Stimulated activated naive CD8-positive, alpha-beta T cell treated with anti-CD3 and anti-CD28 coated beads, Interleukin-15, Interleukin-2, amounts not matched to agents 100 ng/mL and 50 ng/mL, for 24 hours (primary cell): Measurements from ENCODE around the gene FUZ.
"Not testable (repeated sequence)": the region's sequence is repeated elsewhere in the genome, so short reads cannot be mapped to it uniquely, and the experiment has no call there.

Experiments used
- H3K27ac Mint-ChIP-seq: one replicate; pipeline ENCODE4 v1.8.0; 2021; ENCODE audit warnings: mild to moderate bottlenecking, mixed read lengths
- H3K27me3 Mint-ChIP-seq: one replicate; pipeline ENCODE4 v1.8.0; 2021; ENCODE audit warnings: mixed read lengths
- H3K36me3 Mint-ChIP-seq: one replicate; pipeline ENCODE4 v1.8.0; 2021; ENCODE audit warnings: low read depth, mixed read lengths
- H3K4me1 Mint-ChIP-seq: one replicate; pipeline ENCODE4 v1.8.0; 2021; ENCODE audit warnings: low read depth, mixed read lengths
- H3K4me3 Mint-ChIP-seq: one replicate; pipeline ENCODE4 v1.8.0; 2021; ENCODE audit warnings: mild to moderate bottlenecking, mixed read lengths
- H3K9me3 Mint-ChIP-seq: one replicate; pipeline ENCODE4 v1.8.0; 2021; ENCODE audit warnings: mixed read lengths

Gene FUZ

DNA sequence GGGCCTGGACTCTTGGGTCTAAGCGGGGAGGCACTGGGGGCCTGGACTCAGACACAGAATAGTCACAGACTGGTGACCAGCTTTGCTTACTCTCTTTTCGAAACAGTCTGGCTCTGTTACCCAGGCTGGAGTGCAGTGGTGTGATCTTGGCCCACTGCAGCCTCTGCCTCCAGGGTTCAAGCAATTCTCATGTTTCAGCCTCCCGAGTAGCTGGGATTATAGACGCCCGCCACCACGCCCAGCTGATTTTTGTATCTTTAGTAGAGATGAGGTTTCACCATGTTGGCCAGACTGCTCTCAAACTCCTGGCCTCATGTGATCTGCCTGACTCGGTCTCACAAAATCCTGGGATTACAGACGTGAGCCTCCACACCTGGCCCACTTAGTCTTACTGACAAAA is 16.1 kb upstream of the FUZ start:
- Mint-ChIP-seq H3K4me3 (no peak overlapping the region), H3K27me3 (no peaks in the 10 kb centered on the region), H3K27ac (no peak overlapping the region), H3K36me3 (peaks cover 17% of the 10 kb centered on the region), H3K9me3 (no peaks in the 10 kb centered on the region), H3K4me1 (no peaks in the 10 kb centered on the region)

GRCh38 chr19:49827034-49827433 is 13.9 kb upstream of the FUZ start:
- H3K27ac Mint-ChIP-seq = no peak overlapping the region
- no peak overlapping the region for H3K4me3 Mint-ChIP-seq
- no peaks in the 10 kb centered on the region for H3K4me1 Mint-ChIP-seq
- no peaks in the 10 kb centered on the region for H3K9me3 Mint-ChIP-seq
- H3K36me3 Mint-ChIP-seq = peaks cover 8% of the 10 kb centered on the region
- H3K27me3 Mint-ChIP-seq = no peaks in the 10 kb centered on the region

- peaks cover 8% of the 10 kb centered on the region for H3K36me3 Mint-ChIP-seq
Observed at GRCh38 chr19:49824662-49825061, 11.6 kb upstream of the FUZ start.

DNA sequence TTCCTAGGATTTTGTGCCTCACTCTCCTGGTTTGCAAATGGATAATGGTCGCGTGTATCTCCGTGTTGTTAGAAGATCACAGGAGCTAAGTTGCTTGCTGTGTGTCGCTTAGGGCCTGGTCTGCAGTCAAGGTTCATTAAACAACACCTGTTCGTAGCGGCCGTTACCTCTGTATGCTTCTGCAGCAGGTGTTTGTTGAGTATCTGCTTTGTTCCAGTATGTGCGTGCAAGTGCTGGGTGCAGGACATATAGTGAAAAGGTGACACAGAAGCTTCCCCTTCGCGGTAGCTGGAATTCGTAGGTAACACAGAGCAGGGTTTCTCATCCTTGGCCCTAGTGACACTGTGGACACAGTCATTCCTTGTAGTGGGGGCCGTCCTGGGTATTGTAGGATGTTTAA is 10.4 kb upstream of the FUZ start:
- no peaks in the 10 kb centered on the region for H3K9me3 Mint-ChIP-seq
- no peak overlapping the region for H3K27ac Mint-ChIP-seq
- no peak overlapping the region for H3K4me3 Mint-ChIP-seq
- H3K36me3 Mint-ChIP-seq = peaks cover 8% of the 10 kb centered on the region
- peaks cover 13% of the 10 kb centered on the region for H3K4me1 Mint-ChIP-seq
- no peaks in the 10 kb centered on the region for H3K27me3 Mint-ChIP-seq

More at GRCh38 chr19:49824662-49825061, 11.6 kb upstream of the FUZ start:
- Mint-ChIP-seq H3K4me3 (no peak overlapping the region), H3K27ac (no peak overlapping the region), H3K9me3 (no peaks in the 10 kb centered on the region), H3K4me1 (peaks cover 5% of the 10 kb centered on the region), H3K27me3 (no peaks in the 10 kb centered on the region)

- no peaks in the 10 kb centered on the region for H3K27me3 Mint-ChIP-seq
- no peaks in the 10 kb centered on the region for H3K36me3 Mint-ChIP-seq
- H3K27ac Mint-ChIP-seq = no peak overlapping the region
- no peaks in the 10 kb centered on the region for H3K9me3 Mint-ChIP-seq
- peaks cover 20% of the 10 kb centered on the region for H3K4me1 Mint-ChIP-seq
- H3K4me3 Mint-ChIP-seq = no peak overlapping the region
Observed at GRCh38 chr19:49820125-49820524, 7.0 kb upstream of the FUZ start.

DNA sequence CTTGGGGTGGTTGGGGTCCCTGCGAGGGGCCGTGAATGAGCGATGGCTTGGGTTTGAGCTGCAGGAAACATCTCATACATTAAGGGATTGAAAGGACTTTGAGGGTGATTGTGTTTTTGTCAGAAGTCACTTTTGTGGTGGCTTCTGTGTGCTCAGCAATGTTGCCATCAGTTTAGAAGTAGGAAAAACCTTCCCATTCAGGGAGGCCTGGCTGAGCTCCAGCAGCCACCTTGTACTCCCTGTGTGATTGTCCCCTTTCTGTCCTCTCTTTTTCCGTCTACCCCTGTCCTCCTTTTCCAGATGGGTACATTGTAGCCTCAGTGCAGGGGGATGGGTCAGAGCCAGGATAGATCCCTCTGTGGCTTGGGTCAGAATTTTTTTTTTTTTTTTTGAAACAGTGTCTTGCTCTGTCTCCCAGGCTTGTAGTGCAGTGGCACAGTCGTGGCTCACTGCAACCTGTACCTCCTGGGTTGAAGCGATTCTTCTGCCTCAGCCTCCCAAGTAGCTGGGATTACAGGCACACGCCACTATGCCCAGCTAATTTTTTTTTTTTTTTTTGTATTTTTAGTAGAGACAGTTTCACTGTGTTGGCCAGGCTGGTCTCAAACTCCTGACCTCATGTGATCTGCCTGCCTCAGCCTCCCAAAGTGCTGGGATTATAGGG is 6.5 kb upstream of the FUZ start:
- Mint-ChIP-seq H3K4me3 (peak overlapping the region; percentile 92), H3K27ac (peak overlapping the region; percentile 99), H3K4me1 (peaks cover 20% of the 10 kb centered on the region)
- not testable (repeated sequence) for H3K36me3 Mint-ChIP-seq, H3K27me3 Mint-ChIP-seq, H3K9me3 Mint-ChIP-seq

DNA sequence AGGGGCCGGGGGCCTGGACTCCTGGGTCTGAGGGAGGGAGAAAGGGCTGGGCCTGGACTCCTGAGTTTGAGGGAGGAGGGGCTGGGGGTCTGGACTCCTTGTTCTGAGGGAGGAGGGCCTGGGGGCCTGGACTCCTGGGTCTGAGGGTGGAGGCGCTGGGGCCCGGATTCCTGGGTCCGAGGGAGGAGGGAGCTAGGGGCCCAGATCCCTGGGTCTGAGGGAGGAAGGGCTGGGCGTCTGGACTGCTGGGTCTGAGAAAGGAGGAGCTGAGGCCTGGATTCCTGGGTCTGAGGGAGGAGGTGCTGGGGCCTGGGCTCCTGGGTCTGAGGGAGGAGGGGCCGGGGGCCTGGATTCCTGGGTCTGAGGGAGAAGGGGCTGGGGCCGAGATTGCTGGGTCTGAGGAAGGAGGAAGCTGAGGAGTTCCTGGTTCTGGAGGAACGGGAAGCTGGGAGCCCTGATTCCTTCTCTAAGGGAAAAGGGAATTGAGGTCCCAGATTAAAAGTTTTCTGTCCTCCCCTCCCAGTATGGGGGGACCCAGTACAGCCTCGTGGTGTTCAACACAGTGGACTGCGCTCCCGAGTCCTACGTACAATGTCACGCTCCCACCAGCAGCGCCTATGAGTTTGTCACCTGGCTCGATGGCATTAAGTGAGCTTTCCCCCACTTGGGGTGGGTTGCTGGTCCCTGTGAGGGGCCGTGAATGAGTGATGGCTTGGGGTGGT is 5.7 kb upstream of the FUZ start:
- Mint-ChIP-seq H3K9me3 (no peaks in the 10 kb centered on the region), H3K4me3 (peak overlapping the region; percentile 92), H3K4me1 (peaks cover 26% of the 10 kb centered on the region), H3K36me3 (no peaks in the 10 kb centered on the region), H3K27me3 (no peaks in the 10 kb centered on the region), H3K27ac (peak overlapping the region; percentile 99)

DNA sequence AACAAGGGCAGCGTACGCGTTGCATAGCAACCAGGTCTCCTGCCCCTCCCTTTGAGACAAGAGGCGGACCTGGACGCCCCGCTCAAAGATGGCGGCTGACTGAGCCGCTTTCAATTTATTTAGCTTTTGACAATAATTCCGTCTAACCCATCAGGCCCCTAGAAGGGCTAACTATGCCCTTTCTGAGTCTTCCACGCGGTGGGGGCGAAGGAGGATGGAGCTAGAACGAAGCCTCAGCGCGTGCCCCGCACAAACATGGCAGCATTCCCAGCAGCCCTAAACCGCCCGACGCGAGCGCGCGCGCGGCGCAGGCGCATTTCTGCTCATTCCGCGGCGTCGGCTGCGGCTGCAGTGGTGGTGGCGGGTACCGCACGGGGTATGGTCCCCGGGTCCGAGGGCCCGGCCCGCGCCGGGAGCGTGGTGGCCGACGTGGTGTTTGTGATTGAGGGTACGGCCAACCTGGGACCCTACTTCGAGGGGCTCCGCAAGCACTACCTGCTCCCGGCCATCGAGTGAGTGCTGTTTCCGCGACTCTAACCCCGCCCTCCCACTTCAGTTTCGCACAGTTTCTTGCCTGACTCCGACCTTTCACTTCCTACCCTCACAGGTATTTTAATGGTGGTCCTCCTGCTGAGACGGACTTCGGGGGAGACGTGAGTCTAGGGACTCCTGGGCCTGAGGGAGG is 5.0 kb upstream of the FUZ start, which contains the start of gene MED25:
Gene MED25, plus strand, starts transcription at position 326 of the 685 bp plus-strand sequence. Its CDS starts 53 bp downstream, at position 379.
- Mint-ChIP-seq H3K4me1 (peaks cover 33% of the 10 kb centered on the region), H3K27ac (peak within 1 kb of the TSS; percentile 99), H3K27me3 (no peaks in the 10 kb centered on the region), H3K9me3 (no peaks in the 10 kb centered on the region), H3K36me3 (no peaks in the 10 kb centered on the region), H3K4me3 (peak within 1 kb of the TSS; percentile 92)

DNA sequence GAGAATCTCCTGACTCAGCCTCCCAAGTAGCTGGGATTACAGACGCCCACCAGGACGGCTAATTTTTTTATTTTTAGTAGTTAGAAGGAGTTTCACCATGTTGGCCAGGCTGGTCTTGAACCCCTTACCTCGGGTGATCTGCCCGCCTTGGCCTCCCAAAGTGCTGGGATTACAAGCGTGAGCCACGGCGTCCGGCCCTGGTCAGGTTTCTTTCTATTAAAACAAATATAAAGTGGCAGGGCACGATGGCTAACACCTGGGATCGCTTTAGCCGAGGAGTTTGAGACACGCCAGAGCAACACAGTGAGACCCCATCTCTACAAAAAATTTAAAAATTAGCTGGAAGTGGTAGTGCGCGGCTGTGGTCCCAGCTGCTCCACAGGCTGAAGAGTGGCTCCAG is 3.5 kb upstream of the FUZ start:
- H3K36me3 Mint-ChIP-seq = no peaks in the 10 kb centered on the region
- no peak overlapping the region for H3K27ac Mint-ChIP-seq
- H3K4me1 Mint-ChIP-seq = peaks cover 39% of the 10 kb centered on the region
- H3K9me3 Mint-ChIP-seq = no peaks in the 10 kb centered on the region
- no peak overlapping the region for H3K4me3 Mint-ChIP-seq
- H3K27me3 Mint-ChIP-seq = no peaks in the 10 kb centered on the region

- Mint-ChIP-seq H3K4me1 (peaks cover 36% of the 10 kb centered on the region), H3K4me3 (peak overlapping the region; percentile 90), H3K27ac (peak overlapping the region; percentile 66), H3K27me3 (no peaks in the 10 kb centered on the region), H3K36me3 (no peaks in the 10 kb centered on the region), H3K9me3 (no peaks in the 10 kb centered on the region)
Observed at GRCh38 chr19:49814010-49814409, 918 bp upstream of the FUZ start.

DNA sequence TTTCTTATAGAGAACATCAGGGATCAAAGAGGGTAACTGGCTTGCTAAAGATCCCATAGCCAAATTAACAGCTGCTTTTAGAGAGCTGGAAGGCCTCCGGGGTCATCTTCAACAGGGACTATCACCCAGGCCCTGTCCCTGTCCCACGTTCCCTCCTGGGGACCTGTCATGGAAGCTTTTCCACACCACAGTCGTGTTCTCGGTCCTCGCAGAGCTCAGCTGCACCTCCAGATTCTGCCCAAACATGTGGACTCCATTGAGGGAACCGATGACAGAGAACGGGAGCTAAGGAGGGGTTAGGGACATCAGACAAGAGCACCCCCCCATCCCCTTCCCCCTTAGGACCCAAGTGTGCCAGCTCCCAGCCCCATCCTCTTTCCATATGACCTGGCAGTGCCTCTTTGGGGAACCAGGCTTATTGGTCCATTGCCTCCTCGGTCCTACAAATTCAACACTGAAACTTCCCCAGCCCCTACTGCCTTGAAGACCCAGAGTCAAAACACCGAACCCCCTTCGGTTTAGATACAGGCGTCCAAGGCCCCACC is 568 bp downstream of the FUZ start:
- Mint-ChIP-seq H3K4me3 (peak overlapping the region; percentile 90), H3K36me3 (no peaks in the 10 kb centered on the region), H3K27me3 (no peaks in the 10 kb centered on the region), H3K4me1 (peaks cover 47% of the 10 kb centered on the region), H3K9me3 (no peaks in the 10 kb centered on the region), H3K27ac (peak overlapping the region; percentile 98)

GRCh38 chr19:49811328-49811727 is 1.8 kb downstream of the FUZ start:
- H3K4me3 Mint-ChIP-seq = no peak overlapping the region
- no peaks in the 10 kb centered on the region for H3K9me3 Mint-ChIP-seq
- peaks cover 46% of the 10 kb centered on the region for H3K4me1 Mint-ChIP-seq
- H3K27ac Mint-ChIP-seq = no peak overlapping the region
- H3K27me3 Mint-ChIP-seq = no peaks in the 10 kb centered on the region
- peaks cover 2% of the 10 kb centered on the region for H3K36me3 Mint-ChIP-seq

DNA sequence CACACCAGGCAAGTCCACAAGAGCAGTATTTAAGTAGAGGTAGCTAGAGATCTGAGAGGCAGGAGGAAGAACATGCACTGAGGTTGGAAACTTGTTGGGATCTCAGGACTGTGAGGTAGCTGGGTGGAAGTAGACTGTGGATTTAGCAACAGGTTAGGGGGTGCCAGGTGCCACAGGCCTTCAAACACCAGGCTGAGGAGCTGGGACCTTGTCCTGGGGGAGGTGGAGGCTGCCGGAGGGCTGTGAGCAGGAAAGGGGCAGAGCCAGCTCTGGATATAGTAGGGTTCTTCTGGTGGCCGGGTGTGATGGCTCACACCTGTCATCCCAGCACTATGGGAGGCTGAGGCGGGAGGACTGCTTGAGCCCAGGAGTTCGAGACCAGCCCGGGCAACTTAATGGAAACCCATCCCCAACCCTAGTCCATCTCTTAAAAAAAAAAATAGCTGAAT is 3.1 kb downstream of the FUZ start:
- Mint-ChIP-seq H3K4me1 (peaks cover 46% of the 10 kb centered on the region), H3K36me3 (peaks cover 6% of the 10 kb centered on the region), H3K9me3 (no peaks in the 10 kb centered on the region), H3K4me3 (peak overlapping the region; percentile 81), H3K27ac (no peak overlapping the region), H3K27me3 (no peaks in the 10 kb centered on the region)

DNA sequence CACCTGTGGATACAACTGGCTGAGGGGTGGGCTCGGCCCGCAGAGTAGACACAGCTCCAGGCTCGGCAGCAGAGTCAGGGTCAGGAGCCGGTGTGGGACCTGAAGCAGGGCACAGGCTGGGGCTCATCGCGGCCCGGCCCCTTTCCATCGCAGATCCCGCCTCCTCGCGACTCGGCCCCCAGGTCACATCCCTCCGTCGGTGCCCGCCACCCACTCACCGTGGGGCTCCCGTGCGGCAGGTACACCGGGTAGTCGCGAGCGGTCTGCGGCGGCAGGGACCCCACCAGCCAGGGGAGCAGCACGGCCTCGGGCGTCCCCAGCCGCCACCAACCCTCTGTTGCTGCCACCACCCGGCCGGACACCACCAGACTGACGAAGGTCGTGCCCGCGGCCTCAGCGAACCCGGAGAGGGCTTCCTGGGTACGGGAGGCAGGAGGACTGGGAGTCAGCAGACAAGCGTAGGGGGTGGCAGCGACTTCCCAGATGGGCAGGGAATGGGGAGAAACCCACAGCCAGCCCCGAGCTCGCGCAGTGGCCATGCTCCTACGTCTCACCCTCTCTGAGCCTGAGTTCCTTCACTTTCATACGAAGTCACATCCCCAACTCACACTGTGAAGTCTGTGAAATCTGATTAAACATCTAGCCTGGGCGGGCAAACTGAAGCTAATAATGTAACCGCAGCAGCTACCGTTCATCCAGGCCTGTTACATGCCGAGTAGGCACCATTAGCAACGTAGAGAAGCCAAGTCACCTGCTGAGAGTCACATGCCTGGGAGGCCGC is 3.7 kb downstream of the FUZ start:
- Mint-ChIP-seq H3K27ac (no peak overlapping the region), H3K4me1 (peaks cover 45% of the 10 kb centered on the region), H3K4me3 (peak overlapping the region; percentile 81), H3K27me3 (no peaks in the 10 kb centered on the region), H3K36me3 (peaks cover 6% of the 10 kb centered on the region), H3K9me3 (no peaks in the 10 kb centered on the region)
